ENCODE measurements around the gene LRIT2.

The LRIT2 gene

GRCh38 chr10:84235096-84235495 is 9.8 kb upstream of the LRIT2 start:
- in situ Hi-C loops (cut with HindIII; ENCODE audit: low pct_unique_long_range_greater_than_20kb, low sequenced_read_pairs): no loop called here
- no peak for TF ChIP-seq JUND (IDR thresholded peaks at IDR 0.05; ENCODE audit: low read depth)
- no peak for DNase-seq (ENCODE audit: low read depth in 1 of 2, low spot score in 1 of 2)

DNA sequence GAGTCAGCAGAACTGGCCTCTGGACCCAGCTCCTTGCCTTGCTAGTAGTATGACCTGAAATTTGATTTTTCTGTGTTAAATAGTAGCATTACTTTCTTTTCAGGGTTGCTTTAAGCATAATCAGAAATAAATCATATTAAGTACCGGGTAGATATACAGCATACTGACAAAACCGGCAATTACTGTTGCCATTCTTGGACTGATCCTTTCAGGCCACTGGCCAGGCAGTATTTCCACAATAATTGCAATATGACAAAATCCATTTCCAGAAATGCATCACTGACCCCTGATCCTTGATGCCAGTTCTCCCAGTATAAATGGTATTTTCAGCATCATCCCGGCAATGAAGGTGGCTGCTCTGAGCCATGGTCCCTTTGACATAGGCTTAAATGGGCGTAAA is 9.1 kb upstream of the LRIT2 start:
- DNase-seq (ENCODE audit: low read depth in 1 of 2, low spot score in 1 of 2): no peak
- in situ Hi-C loops (cut with HindIII; ENCODE audit: low pct_unique_long_range_greater_than_20kb, low sequenced_read_pairs): no loop called here
- TF ChIP-seq JUND (IDR thresholded peaks at IDR 0.05; ENCODE audit: low read depth): no peak

GRCh38 chr10:84233940-84234339 is 8.6 kb upstream of the LRIT2 start:
- no peak for DNase-seq (ENCODE audit: low read depth in 1 of 2, low spot score in 1 of 2)
- in situ Hi-C loops (cut with HindIII; ENCODE audit: low pct_unique_long_range_greater_than_20kb, low sequenced_read_pairs): no loop called here
- TF ChIP-seq JUND (IDR thresholded peaks at IDR 0.05; ENCODE audit: low read depth): no peak

- no peak for DNase-seq (ENCODE audit: low read depth in 1 of 2, low spot score in 1 of 2)
- TF ChIP-seq JUND (IDR thresholded peaks at IDR 0.05; ENCODE audit: low read depth): no peak
- in situ Hi-C loops (cut with HindIII; ENCODE audit: low pct_unique_long_range_greater_than_20kb, low sequenced_read_pairs): no loop called here
These were observed 7.0 kb upstream of the LRIT2 start for GRCh38 chr10:84232376-84232775.

GRCh38 chr10:84230359-84230758 is 5.0 kb upstream of the LRIT2 start:
- TF ChIP-seq JUND (IDR thresholded peaks at IDR 0.05; ENCODE audit: low read depth): no peak
- in situ Hi-C loops (cut with HindIII; ENCODE audit: low pct_unique_long_range_greater_than_20kb, low sequenced_read_pairs): no loop called here
- peak in 1 of 2 experiments; percentile 29 for DNase-seq (ENCODE audit: low read depth in 1 of 2, low spot score in 1 of 2)

DNA sequence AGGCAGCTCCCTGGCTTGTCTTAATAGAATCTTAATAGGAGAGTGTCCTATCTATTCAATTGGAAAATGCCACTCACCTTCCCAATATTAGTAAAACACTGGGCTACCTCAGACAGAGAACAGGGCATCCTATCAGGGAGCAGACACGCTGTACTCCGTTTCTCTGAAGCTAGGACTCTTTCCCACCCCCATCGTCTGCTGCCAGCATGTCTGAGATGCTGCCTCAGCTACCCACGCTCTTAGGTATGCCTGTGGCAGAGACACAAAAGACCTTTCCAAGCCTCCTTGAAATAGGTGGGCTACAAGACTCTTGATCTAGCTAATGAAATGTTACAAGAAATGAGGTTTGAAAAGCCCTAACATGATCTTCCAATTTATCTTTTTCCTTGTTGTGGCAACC is 2.5 kb upstream of the LRIT2 start:
- DNase-seq (ENCODE audit: low read depth in 1 of 2, low spot score in 1 of 2): no peak
- TF ChIP-seq JUND (IDR thresholded peaks at IDR 0.05; ENCODE audit: low read depth): no peak
- in situ Hi-C loops (cut with HindIII; ENCODE audit: low pct_unique_long_range_greater_than_20kb, low sequenced_read_pairs): no loop called here

GRCh38 chr10:84226616-84227015 is 1.3 kb upstream of the LRIT2 start:
- TF ChIP-seq JUND (IDR thresholded peaks at IDR 0.05; ENCODE audit: low read depth): no peak
- DNase-seq (ENCODE audit: low read depth in 1 of 2, low spot score in 1 of 2): no peak
- in situ Hi-C loops (cut with HindIII; ENCODE audit: low pct_unique_long_range_greater_than_20kb, low sequenced_read_pairs): no loop called here

GRCh38 chr10:84224411-84225028 is 824 bp downstream of the LRIT2 start:
- TF ChIP-seq JUND (IDR thresholded peaks at IDR 0.05; ENCODE audit: low read depth): no peak
- DNase-seq (ENCODE audit: low read depth in 1 of 2, low spot score in 1 of 2): peak in 1 of 2 experiments; percentile 46
- in situ Hi-C loops (cut with HindIII; ENCODE audit: low pct_unique_long_range_greater_than_20kb, low sequenced_read_pairs): no loop called here

DNA sequence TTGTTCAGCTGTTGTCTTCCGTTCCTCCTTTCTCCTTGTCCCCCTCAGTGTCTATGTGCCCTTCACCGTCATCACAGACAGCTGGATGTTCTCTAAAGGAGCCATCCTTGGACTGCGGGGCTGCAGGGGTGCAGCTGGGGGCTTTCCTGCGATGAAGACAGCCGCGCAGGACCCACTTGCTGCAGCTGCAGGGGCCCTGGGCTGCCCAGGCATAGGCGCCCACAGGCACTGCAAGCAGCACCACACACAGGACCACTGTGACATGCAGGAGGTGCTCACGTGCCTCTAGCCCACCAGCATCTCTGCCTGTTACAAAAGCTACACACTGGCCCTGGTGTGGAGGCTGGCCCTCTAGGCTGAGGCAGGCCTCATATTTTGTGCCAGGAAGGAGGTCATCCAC is 3.4 kb downstream of the LRIT2 start:
- no peak for TF ChIP-seq JUND (IDR thresholded peaks at IDR 0.05; ENCODE audit: low read depth)
- in situ Hi-C loops (cut with HindIII; ENCODE audit: low pct_unique_long_range_greater_than_20kb, low sequenced_read_pairs): no loop called here
- no peak for DNase-seq (ENCODE audit: low read depth in 1 of 2, low spot score in 1 of 2)

DNA sequence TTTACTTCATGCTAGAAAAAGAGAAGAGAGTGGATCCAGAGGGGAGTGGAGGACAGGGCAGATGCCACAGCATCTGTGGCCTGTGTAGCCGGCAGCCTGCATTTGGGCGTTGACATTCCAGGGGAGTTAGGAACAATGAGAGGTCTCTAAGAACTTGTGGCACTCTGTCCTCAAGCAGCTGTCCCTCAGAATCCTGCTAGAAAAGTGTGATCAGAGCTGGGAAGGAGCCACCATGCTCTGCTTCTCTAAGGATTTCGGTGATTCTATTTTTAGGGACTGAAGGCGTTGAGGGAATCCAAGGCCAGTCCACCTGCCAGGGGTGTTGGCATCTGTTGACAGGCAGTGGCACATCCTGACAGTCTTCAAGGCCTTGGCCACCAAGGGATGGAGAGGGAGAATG is 7.6 kb downstream of the LRIT2 start:
- DNase-seq (ENCODE audit: low read depth in 1 of 2, low spot score in 1 of 2): no peak
- in situ Hi-C loops (cut with HindIII; ENCODE audit: low pct_unique_long_range_greater_than_20kb, low sequenced_read_pairs): no loop called here
- TF ChIP-seq JUND (IDR thresholded peaks at IDR 0.05; ENCODE audit: low read depth): no peak

DNA sequence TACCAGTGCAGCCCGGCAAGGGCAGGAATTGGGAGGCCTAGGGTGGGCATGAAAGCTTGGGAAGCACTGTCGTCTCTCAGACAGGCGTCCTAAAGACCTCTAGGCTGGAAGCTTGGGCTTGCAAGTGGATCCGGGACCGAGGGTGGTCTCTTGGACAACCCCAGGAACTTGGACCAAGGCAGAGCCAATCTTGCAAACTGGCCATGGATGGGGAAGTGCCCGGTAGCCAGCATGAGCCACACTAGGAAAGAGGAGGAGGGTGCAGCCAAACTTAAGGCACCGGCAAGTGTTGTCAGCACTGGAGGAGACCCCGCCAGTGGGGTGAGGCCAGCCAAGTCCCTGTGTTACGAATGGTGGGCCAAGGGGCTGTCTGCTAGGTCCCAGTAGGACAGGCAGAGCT is 8.5 kb downstream of the LRIT2 start:
- TF ChIP-seq JUND (IDR thresholded peaks at IDR 0.05; ENCODE audit: low read depth): no peak
- in situ Hi-C loops (cut with HindIII; ENCODE audit: low pct_unique_long_range_greater_than_20kb, low sequenced_read_pairs): no loop called here
- no peak for DNase-seq (ENCODE audit: low read depth in 1 of 2, low spot score in 1 of 2)

GRCh38 chr10:84214612-84215235 is 10.6 kb downstream of the LRIT2 start:
- no peak for TF ChIP-seq JUND (IDR thresholded peaks at IDR 0.05; ENCODE audit: low read depth)
- in situ Hi-C loops (cut with HindIII; ENCODE audit: low pct_unique_long_range_greater_than_20kb, low sequenced_read_pairs): no loop called here
- peak in 1 of 2 experiments; percentile 73 for DNase-seq (ENCODE audit: low read depth in 1 of 2, low spot score in 1 of 2)

- no peak for TF ChIP-seq JUND (IDR thresholded peaks at IDR 0.05; ENCODE audit: low read depth)
- peak in 1 of 2 experiments; percentile 48 for DNase-seq (ENCODE audit: low read depth in 1 of 2, low spot score in 1 of 2)
- in situ Hi-C loops (cut with HindIII; ENCODE audit: low pct_unique_long_range_greater_than_20kb, low sequenced_read_pairs): no loop called here
These were observed 11.2 kb downstream of the LRIT2 start for GRCh38 chr10:84214046-84214572.
